Measurements from ENCODE around the gene CDC14B.

The CDC14B gene

DNA sequence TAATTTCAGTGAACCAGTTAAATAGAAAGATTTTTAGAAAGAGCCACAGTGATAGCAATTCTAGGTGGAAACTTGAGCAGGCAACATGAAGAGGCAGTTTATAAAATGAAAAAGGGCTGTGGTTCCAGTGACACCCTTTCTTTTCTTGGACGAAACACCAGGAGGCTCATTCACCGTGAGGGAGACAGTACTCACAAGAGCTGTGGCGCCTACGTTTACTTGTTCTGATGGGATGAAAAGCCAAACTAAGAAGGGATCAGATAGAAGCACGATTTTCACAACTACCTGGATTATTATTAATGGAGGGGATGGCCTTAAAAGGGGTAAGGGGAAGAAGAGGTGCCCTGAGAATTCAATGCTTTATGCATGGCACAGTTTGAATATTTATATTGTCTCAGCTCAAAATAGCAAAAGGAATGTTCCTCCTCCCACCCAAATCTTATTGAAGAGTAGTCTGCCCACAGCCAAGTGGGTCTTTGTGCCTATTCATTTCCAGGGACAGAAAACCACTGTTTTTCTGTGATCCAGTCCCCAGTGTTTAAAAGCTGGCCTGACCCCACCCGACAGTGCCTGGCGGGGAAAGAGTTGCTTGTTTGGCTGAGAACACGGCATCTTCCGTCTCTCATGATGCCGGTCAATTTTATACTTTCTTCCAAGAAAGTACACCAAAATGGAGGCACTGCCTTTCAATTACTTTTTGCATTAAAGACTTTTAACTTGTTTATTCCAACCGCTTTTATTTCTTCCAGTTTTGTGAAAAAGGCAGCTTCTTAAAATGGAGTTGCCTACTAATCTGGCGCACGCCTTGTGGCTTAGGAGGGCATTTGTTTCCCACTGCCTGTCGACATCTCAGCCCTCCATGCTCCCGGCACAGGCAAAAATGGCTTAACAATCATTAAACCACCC is 117.8 kb downstream of the CDC14B start:
- TF ChIP-seq EZH2 (optimal IDR thresholded peaks at IDR 0.05; ENCODE audit: low read depth, low read length) (no peak), EZH2phosphoT487 (IDR thresholded peaks at IDR 0.05; ENCODE audit: low read length) (no peak)
- TF ChIP-seq, protein P1, sequence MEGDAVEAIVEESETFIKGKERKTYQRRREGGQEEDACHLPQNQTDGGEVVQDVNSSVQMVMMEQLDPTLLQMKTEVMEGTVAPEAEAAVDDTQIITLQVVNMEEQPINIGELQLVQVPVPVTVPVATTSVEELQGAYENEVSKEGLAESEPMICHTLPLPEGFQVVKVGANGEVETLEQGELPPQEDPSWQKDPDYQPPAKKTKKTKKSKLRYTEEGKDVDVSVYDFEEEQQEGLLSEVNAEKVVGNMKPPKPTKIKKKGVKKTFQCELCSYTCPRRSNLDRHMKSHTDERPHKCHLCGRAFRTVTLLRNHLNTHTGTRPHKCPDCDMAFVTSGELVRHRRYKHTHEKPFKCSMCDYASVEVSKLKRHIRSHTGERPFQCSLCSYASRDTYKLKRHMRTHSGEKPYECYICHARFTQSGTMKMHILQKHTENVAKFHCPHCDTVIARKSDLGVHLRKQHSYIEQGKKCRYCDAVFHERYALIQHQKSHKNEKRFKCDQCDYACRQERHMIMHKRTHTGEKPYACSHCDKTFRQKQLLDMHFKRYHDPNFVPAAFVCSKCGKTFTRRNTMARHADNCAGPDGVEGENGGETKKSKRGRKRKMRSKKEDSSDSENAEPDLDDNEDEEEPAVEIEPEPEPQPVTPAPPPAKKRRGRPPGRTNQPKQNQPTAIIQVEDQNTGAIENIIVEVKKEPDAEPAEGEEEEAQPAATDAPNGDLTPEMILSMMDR (IDR thresholded peaks at IDR 0.05; ENCODE audit: low read length), result no peak
- H3K9ac ChIP-seq (ENCODE audit: low read length), result no peak overlapping the region
- no peak overlapping the region for H3K4me3 ChIP-seq (ENCODE audit: low read length)
- no peaks in the 10 kb centered on the region for H3K36me3 ChIP-seq (replicated peaks; ENCODE audit: insufficient read depth, low read length)
- no peak for DNase-seq
- no peaks in the 10 kb centered on the region for H3F3A ChIP-seq (ENCODE audit: insufficient read depth, low read length)
- H3K9me3 ChIP-seq (replicated peaks; ENCODE audit: insufficient read depth, low read length), result no peaks in the 10 kb centered on the region
- H3K4me1 ChIP-seq (ENCODE audit: low read length), result no peaks in the 10 kb centered on the region
- H3K27me3 ChIP-seq (replicated peaks; ENCODE audit: insufficient read depth, low read length), result no peaks in the 10 kb centered on the region
- no peaks in the 10 kb centered on the region for H3K79me2 ChIP-seq (ENCODE audit: low read length)
- H3K9me2 ChIP-seq (replicated peaks; ENCODE audit: insufficient read depth, low read length), result no peaks in the 10 kb centered on the region
- H3K4me2 ChIP-seq (ENCODE audit: low read depth, low read length), result no peak overlapping the region
- H3K27ac ChIP-seq (ENCODE audit: low read length), result no peak overlapping the region
- no peaks in the 10 kb centered on the region for H4K20me1 ChIP-seq (ENCODE audit: insufficient read depth, low read length)
- no peak overlapping the region for H2AFZ ChIP-seq (ENCODE audit: low read length)

DNA sequence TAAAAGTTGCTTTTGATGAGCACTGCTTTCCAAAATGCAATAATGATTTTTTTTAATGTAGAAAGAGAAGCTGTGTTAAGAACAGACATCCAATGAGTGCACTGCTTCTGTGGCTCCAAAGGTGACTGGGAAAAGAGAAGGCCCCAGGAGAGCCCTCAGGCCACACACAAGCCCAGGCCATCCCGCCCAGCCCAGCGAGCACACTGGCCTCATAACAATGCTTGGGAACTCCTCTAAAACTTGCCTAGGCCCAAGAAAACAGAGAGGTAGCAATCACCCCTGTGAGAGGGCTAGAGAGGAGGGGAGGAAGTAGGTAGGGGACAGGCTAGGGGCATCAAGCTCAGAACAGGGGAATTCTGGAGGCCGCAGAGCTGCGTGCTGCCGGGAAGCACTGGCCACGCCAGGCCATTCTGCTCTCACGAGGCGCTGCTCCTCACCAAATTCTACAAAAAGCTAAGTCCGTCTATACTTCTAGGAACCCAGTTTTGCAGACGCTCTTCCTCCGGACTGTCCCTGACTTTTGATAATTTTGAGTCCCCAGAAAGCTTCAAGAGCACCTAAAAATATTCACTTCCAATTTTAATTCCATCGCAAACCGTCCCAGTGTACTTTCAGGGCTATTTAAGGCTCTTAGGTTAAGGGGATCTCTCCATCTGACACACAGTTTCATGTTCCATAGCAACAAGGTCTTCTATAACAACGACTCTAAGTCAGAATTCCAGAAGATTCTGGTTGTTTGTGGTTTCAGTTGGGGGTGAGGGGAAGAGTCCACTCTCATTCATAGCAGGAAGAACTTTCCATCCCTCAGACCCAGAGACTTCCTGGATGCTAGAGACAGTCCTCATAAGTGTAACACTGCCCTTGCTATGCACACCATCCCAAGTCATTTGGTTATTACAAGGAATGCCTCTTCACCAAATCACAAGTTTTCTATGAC is 118.7 kb downstream of the CDC14B start:
- no peak overlapping the region for H3K4me2 ChIP-seq (ENCODE audit: low read depth, low read length)
- no peak for DNase-seq

DNA sequence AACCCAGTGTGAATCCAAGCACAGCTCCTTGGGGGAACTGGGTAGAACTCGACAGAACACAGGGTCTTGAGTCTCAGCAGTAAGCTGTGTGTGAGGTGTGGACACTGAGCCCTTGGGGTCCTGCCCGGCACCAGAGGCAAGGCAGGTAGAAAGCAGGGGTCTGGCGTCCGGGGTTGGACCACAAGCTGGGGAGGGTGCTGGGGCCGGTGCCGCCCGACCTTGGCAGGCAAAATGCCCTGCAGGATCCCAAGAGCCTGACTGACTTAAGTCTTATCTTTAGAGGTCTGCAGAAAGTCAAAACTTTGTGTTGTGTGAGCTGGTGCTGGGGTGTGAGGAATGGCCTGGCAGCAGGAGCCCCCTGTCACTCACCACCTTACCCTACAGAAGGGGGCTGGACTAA is 120.4 kb downstream of the CDC14B start:
- Histone ChIP-seq H3K9me2 (replicated peaks; ENCODE audit: insufficient read depth, low read length) (no peaks in the 10 kb centered on the region), H3K9me3 (replicated peaks; ENCODE audit: insufficient read depth, low read length) (no peaks in the 10 kb centered on the region), H4K20me1 (ENCODE audit: insufficient read depth, low read length) (no peaks in the 10 kb centered on the region), H3K4me1 (ENCODE audit: low read length) (no peaks in the 10 kb centered on the region), H3K9ac (ENCODE audit: low read length) (no peak overlapping the region), H3K36me3 (replicated peaks; ENCODE audit: insufficient read depth, low read length) (no peaks in the 10 kb centered on the region), H3K27me3 (replicated peaks; ENCODE audit: insufficient read depth, low read length) (no peaks in the 10 kb centered on the region), H3K27ac (ENCODE audit: low read length) (no peak overlapping the region), H3F3A (ENCODE audit: insufficient read depth, low read length) (no peaks in the 10 kb centered on the region), H3K4me3 (ENCODE audit: low read length) (no peak overlapping the region), H3K79me2 (ENCODE audit: low read length) (no peaks in the 10 kb centered on the region), H2AFZ (ENCODE audit: low read length) (no peak overlapping the region), H3K4me2 (ENCODE audit: low read depth, low read length) (no peak overlapping the region)
- no peak for TF ChIP-seq EZH2phosphoT487 (IDR thresholded peaks at IDR 0.05; ENCODE audit: low read length)
- TF ChIP-seq, protein P1 (IDR thresholded peaks at IDR 0.05; ENCODE audit: low read length), result no peak
- TF ChIP-seq EZH2 (optimal IDR thresholded peaks at IDR 0.05; ENCODE audit: low read depth, low read length), result no peak
- DNase-seq, result no peak

More for the DNA sequence above, 118.7 kb downstream of the CDC14B start:
- Histone ChIP-seq H3K36me3 (replicated peaks; ENCODE audit: insufficient read depth, low read length) (no peaks in the 10 kb centered on the region), H3K4me3 (ENCODE audit: low read length) (no peak overlapping the region), H3K9me2 (replicated peaks; ENCODE audit: insufficient read depth, low read length) (no peaks in the 10 kb centered on the region), H3K4me1 (ENCODE audit: low read length) (no peaks in the 10 kb centered on the region), H4K20me1 (ENCODE audit: insufficient read depth, low read length) (no peaks in the 10 kb centered on the region), H3K27ac (ENCODE audit: low read length) (no peak overlapping the region), H3K9ac (ENCODE audit: low read length) (no peak overlapping the region), H3K27me3 (replicated peaks; ENCODE audit: insufficient read depth, low read length) (no peaks in the 10 kb centered on the region), H3K9me3 (replicated peaks; ENCODE audit: insufficient read depth, low read length) (no peaks in the 10 kb centered on the region), H3K79me2 (ENCODE audit: low read length) (no peaks in the 10 kb centered on the region), H3F3A (ENCODE audit: insufficient read depth, low read length) (no peaks in the 10 kb centered on the region), H2AFZ (ENCODE audit: low read length) (no peak overlapping the region)
- TF ChIP-seq, protein P1 (IDR thresholded peaks at IDR 0.05; ENCODE audit: low read length), result no peak

All from MM.1S (cell line).